ENCODE measurements around the gene RUNX2.

The RUNX2 gene

GRCh38 chr6:45433533-45434380 lies 105.6 kb downstream of the RUNX2 start:
- DNase-seq (ENCODE audit: low read depth in 2 of 2), result no peak

GRCh38 chr6:45434381-45434700 lies 106.2 kb downstream of the RUNX2 start:
- no peak for DNase-seq (ENCODE audit: low read depth in 2 of 2)

- DNase-seq (ENCODE audit: low read depth in 2 of 2), result no peak
These were observed 108.7 kb downstream of the RUNX2 start for GRCh38 chr6:45436544-45437438.

DNA sequence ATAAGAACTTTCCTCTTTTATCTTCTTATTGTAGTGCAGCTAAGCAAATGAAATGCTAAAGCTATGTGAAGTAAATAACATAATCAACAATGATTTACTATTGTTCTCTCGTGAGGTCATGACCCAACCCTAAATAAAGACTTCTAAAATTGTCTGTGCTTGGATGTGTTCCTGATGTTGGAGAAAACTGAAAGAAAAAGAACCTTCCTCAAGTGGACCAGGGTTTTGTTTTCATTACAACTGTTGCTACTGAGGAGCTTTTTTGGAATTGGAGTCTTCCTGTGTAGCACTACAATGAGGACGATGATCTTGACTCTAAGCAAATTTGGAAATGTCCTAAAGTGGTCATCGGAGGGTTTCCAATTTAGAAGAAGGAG lies 109.3 kb downstream of the RUNX2 start:
- no peak for DNase-seq (ENCODE audit: low read depth in 2 of 2)

- DNase-seq (ENCODE audit: low read depth in 2 of 2), result no peak
These were observed 110.0 kb downstream of the RUNX2 start for GRCh38 chr6:45438151-45438550.

DNA sequence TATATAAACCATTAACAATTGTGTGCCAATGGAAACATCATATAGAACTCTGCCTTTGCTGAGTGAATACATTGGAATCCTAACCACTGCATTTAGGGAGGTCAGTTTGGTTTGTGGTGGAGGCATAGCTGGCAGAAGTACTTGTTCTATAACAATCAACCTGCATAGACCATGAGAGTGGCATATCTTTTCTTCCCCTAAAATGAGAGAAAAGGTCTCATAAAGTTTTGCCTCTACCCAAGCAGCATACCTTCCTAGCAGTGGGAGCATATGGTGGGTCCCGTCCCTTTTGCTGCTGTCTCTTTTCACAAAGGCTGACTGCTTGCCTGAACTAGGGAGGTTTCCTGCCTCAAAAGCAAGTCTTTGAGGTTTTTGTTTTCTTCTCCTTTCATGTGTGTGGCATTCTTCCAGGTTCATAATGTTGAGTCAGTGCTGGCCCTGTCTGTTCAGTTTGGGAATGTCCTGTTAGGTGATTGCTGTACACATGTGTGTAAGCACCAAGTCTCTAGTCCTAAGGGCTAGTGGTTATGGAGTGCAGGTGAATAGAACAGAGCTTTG lies 110.8 kb downstream of the RUNX2 start:
- DNase-seq (ENCODE audit: low read depth in 2 of 2), result no peak

DNA sequence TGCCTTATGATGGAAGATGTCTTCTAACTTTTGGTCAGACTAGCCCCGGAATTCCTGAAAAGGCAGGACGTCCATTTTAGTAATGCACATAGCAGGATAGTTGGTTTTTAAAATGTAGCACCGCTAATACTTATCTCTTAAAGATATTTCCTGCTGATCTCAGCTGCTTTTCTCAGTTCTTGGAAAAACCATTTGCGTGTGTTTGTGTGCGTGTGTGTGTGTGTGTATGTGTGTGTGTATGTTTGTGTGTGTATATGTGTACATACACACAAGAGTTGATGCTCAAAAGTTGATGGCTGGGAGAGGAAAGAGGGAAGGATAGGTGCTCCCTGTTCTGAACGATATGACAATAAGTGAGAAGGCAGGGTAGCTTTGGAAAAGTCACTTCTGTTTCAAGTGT lies 111.3 kb downstream of the RUNX2 start:
- DNase-seq (ENCODE audit: low read depth in 2 of 2), result no peak

- DNase-seq (ENCODE audit: low read depth in 2 of 2), result no peak
These were observed 111.8 kb downstream of the RUNX2 start for GRCh38 chr6:45439861-45440388.

DNA sequence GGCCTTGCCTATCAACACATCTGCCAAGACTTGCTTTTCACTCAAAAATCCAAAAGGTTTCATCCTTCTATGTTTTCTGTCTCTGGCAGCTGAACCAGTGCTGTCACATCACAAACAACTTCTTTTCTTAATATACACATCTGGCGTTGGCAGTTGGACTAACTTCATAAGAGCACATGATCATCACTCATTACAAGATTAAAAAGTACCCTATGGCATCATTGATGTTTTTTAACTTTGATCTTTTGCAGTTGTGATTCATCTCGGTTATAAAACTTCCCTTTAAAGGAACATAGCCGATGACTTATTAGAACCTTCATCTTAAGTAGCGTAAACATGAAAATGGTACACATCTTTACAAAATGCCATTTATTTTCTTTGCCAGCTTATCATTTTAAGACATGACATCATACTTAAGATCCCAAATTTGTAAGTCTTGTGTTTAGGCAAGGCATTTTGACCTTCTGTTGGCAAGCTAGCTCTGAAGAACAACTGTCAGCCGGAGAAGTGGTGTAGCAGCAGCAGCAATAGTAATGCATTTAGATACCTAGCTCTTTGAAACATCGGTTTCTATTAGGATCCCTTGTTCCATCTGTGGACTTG lies 113.8 kb downstream of the RUNX2 start:
- DNase-seq (ENCODE audit: low read depth in 2 of 2), result no peak

DNA sequence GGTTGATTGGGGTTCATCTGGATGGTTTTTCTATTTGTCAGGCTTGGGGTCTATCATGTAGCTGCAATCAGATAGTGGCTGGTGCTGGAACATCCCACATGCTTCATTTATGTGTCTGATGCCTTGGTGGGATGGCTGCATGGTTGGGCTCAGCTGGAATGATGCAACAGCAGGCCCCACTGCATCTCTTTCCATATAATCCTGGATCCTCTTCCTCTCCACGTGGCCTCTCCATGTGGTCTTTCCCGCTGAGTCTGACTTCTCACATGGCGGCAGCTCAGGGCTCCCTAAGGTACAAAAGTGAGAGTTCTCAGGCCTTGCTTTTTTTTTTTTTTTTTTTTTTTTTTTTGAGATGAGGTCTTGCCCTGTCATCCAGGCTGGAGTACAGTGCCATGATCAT lies 114.6 kb downstream of the RUNX2 start:
- no peak for DNase-seq (ENCODE audit: low read depth in 2 of 2)

GRCh38 chr6:45445364-45445748 lies 117.2 kb downstream of the RUNX2 start:
- no peak for DNase-seq (ENCODE audit: low read depth in 2 of 2)

DNA sequence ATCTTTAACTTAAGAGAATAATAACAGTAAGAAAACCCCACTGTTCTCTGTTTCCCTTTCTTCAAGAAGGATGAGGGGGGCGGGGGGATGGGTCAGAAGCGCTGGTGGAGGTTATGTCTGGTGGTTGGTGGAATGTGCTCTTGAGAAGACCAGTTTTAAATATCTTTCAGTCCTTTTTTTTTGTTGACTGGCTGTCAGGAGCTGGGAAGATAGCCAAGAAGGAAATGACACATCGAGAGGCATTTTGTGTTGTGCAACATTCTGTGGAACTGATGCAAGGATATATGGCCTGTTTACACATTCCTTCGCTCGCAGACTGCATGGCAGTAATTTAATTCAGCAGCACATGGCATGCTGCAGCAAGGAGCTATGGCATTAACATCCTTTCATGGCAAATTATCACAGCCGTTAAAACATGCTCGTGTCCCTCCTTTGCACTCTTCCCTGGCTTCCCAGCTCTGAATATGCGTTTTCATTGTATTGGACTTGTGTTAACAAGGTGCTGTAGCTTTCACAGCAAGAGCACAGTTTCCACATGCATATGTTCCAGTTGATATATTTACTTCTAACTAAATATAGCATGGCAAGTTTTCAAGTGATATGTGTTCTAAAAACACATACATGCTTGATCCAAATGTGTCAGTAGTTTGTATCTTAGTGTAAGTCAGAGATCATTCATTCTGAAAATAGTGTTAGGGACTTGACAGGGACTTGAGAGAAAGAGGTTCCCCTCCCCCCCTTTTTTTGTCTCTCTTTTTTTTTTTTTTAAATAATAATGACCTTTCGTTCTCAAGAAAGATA lies 117.8 kb downstream of the RUNX2 start:
- DNase-seq (ENCODE audit: low read depth in 2 of 2), result no peak

GRCh38 chr6:45447005-45447404 lies 118.9 kb downstream of the RUNX2 start:
- DNase-seq (ENCODE audit: low read depth in 2 of 2), result no peak

DNA sequence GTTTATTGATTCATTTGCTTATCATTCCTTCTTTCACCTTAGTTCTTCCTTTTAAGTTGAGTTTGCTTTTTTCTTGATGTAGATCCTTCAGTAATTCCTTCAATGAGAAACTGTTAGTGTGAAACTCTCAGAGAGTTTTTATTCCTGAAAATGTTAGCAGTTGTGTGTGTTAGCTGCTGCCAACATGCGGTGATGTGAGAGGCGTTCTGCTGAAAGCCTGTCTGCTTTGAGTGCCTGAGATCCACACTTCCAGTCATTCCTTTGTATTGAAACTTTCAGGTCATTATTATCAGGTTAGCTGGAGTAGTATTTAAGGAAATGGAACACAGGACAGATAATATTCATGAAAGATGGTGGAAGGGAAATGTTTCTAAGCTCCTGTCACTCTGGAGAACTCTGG lies 119.6 kb downstream of the RUNX2 start:
- DNase-seq (ENCODE audit: low read depth in 2 of 2), result no peak

DNA sequence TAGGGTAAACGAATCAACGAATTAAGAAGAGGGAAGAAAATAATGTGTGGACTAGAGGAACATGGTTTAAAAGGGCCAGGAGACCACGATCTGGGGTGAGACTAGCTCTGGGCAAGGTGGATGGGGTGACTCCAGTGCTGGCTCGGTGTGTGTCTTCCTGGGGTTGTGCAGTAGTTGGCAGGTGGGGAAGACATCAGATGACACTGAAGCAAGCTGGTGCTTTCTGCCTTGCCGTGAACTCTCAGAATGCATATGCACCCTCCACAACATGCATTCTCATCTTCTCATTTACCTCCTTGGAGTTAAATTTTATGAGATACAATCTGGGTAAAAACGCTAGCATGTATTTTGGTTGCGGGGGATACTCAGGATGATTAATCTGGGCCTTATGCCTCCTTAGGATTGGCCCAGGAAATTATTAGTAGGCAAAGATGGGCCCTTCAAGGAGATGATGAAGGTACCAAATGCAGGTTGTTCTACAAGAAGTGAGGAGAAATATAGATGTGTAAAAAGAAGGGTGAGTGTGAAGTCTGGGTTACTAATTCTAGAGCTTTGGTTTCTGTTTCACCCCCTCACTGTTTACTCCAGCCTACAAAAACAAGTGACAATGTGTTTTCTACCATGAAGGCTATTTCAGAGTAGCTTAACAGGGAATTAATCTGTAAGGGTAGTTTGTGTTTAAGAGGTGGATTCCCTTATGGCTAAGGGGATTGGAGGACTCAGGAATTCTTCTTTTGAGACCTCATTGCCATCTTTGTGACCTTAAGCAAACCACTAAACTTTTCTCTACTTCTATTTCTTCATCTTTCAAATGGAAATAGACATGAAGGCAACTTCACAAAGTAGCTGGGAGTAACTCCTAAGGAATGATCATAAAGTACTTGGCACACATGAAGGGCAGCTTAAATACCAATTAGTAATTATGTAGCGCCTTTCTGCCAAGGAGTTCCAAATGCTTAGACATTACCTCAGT lies 120.6 kb downstream of the RUNX2 start:
- DNase-seq (ENCODE audit: low read depth in 2 of 2), result no peak

DNA sequence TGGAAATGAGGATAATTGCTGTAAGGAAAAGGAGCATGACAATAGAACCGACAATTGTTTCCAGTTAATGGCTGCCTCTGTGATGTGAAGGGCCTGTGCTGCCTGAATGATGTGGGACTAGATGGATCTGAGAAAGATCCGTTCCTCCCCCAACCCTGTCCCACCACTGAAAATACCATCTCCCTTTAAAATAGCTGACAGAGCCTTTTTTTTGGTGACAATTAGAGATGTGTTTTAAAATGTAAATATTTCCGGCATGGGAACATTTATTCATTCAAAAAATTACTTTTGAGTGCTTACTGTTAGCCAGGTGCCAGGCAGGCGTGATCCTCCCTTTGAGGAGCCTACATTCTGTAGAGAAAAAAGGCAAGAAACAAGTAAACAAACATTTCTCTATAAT lies 122.0 kb downstream of the RUNX2 start:
- DNase-seq (ENCODE audit: low read depth in 2 of 2), result no peak

DNA sequence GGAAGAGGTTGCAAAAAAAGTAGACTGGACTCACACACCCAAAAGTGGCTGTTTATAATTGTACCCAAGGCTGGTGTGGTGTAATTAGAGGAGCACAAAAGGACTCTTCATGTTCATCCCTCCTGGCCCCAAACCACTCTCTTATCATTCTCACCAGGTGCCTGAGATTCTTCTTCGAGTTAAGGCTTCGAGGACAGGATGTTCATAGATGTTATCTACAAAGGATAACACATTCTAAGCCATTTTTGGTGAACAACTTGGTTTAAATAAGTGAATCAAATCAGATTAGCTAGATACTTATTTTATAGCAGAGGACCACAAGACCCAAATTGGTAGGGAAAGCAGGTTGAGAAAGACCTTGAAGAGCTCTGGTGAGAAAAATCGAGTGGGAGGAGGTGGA lies 122.7 kb downstream of the RUNX2 start:
- DNase-seq (ENCODE audit: low read depth in 2 of 2), result no peak

DNA sequence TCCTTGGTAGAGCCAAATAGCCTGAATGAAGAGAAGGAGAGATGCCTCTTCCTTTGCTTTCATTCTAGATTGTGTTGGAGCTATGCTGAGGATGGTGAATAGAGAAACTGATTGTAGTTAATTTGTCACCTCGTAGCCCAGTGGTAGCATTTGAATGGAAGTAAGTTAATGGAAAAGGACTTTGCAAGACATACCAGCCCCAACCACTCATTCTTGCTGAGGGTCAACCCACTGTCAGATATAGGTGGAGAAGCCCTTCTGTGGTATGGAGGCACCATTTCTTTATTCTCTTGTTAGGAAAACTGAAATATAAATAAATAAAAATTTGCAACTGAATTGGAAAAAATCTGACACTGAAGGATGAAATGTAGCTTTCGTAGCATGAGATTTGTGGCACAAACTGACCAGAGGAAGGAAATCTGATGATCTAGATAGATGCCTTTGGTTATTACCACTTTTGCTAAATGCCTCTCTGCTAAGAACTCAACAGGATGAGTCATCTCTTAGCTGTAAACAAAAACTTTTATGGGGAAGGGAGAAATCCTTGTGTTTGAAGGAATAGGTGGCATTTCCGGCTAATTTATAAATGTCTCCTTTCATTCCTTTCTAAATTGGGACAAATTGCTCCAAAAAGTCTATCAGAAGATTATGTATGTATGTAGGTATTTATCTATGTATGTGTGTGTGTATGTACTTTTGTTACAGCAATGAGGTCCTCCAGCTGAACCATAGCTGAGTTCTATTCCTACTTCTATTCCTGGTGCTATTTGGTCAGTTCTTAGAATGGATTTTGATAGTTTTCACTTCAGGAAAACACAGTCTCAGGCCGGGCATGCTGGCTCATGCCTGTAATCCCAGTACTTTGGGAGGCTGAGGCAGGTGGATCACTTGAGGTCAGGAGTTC lies 126.1 kb downstream of the RUNX2 start:
- DNase-seq (ENCODE audit: low read depth in 2 of 2), result no peak

DNA sequence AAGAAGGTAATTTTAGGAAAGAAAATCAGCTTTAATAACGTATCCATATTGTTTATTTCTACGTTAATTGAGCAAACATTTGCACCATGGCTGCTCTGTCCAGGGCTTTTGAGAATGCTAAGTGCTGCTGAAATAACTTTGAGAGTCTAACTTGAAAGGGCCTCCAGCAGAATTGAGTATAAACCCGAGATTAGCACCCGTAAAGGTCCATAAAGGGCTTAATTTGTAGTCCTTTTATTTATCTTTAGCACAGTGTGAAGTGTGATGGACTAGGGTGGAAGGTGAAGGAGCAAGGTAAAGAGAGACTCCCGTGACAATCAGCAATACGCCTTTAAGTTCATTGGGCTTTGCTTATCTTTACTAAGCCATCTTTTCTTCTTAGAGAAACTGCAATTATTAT lies 127.3 kb downstream of the RUNX2 start:
- DNase-seq (ENCODE audit: low read depth in 2 of 2), result no peak

Data from stimulated activated CD4-positive, alpha-beta T cell treated with anti-CD3 and anti-CD28 coated beads, Interleukin-1b, Interleukin-23, amount 100 ng/mL, for 1 hour (primary cell).